ENCODE results near the gene TCF7L2. TPM values are rescaled to one million over a fixed set of nuclear protein-coding genes. Genes with fewer than 3 reads are reported as not detected.

The TCF7L2 gene
- total RNA-seq, 4 donors from 2014 or later = 25.1 to 38.9 (median 26.9) TPM

- no peak for TF ChIP-seq EP300 (IDR thresholded peaks at IDR 0.05)
- TF ChIP-seq CTCF (IDR thresholded peaks at IDR 0.05) = no peak
- no peak for TF ChIP-seq POLR2A (IDR thresholded peaks at IDR 0.05)
- no peaks in the 10 kb centered on the region for H3K4me1 ChIP-seq
- DNase-seq (ENCODE audit: low spot score in 2 of 2) = no peak
- H3K27me3 ChIP-seq = no peaks in the 10 kb centered on the region
- H3K27ac ChIP-seq = no peak overlapping the region
- no peaks in the 10 kb centered on the region for H3K9me3 ChIP-seq
- H3K4me3 ChIP-seq = no peak overlapping the region
- no peaks in the 10 kb centered on the region for H3K36me3 ChIP-seq
- WGBS, 2 donors = 69 to 76% methylated on average over 11 of the region's 11 CpGs
These were observed 34.2 kb upstream of the TCF7L2 start for GRCh38 chr10:112915590-112916572.

- no peaks in the 10 kb centered on the region for H3K27me3 ChIP-seq
- no peaks in the 10 kb centered on the region for H3K9me3 ChIP-seq
- H3K27ac ChIP-seq = no peak overlapping the region
- H3K36me3 ChIP-seq = no peaks in the 10 kb centered on the region
- DNase-seq (ENCODE audit: low spot score in 2 of 2) = no peak
- WGBS, 2 donors = 89 to 97% methylated on average over 3 of the region's 3 CpGs
- no peak overlapping the region for H3K4me3 ChIP-seq
- H3K4me1 ChIP-seq = no peaks in the 10 kb centered on the region
- no peak for TF ChIP-seq EP300 (IDR thresholded peaks at IDR 0.05)
- TF ChIP-seq POLR2A (IDR thresholded peaks at IDR 0.05) = no peak
- TF ChIP-seq CTCF (IDR thresholded peaks at IDR 0.05) = no peak
These were observed 32.4 kb upstream of the TCF7L2 start for GRCh38 chr10:112917681-112918080.

GRCh38 chr10:112918771-112919170 is 31.3 kb upstream of the TCF7L2 start:
- 95 to 100% methylated on average over 1 of the region's 1 CpG for WGBS, 2 donors
- H3K36me3 ChIP-seq = no peaks in the 10 kb centered on the region
- TF ChIP-seq POLR2A (IDR thresholded peaks at IDR 0.05) (no peak), CTCF (IDR thresholded peaks at IDR 0.05) (no peak), EP300 (IDR thresholded peaks at IDR 0.05) (no peak)

GRCh38 chr10:112919721-112920120 is 30.3 kb upstream of the TCF7L2 start:
- TF ChIP-seq CTCF (IDR thresholded peaks at IDR 0.05) (no peak), POLR2A (IDR thresholded peaks at IDR 0.05) (no peak), EP300 (IDR thresholded peaks at IDR 0.05) (no peak)
- H3K27ac ChIP-seq = no peak overlapping the region
- no peaks in the 10 kb centered on the region for H3K27me3 ChIP-seq
- no peaks in the 10 kb centered on the region for H3K36me3 ChIP-seq
- H3K4me3 ChIP-seq = no peak overlapping the region
- no peaks in the 10 kb centered on the region for H3K9me3 ChIP-seq
- no peak for DNase-seq (ENCODE audit: low spot score in 2 of 2)
- H3K4me1 ChIP-seq = no peaks in the 10 kb centered on the region
- 88 to 90% methylated on average over 7 of the region's 7 CpGs for WGBS, 2 donors

More at GRCh38 chr10:112918771-112919170, 31.3 kb upstream of the TCF7L2 start:
- Histone ChIP-seq H3K27me3 (no peaks in the 10 kb centered on the region), H3K27ac (no peak overlapping the region), H3K9me3 (no peaks in the 10 kb centered on the region), H3K4me1 (no peaks in the 10 kb centered on the region), H3K4me3 (no peak overlapping the region)
- DNase-seq (ENCODE audit: low spot score in 2 of 2) = no peak

All from tibial nerve (tissue), 4 donors.